HepG2 (cell line): Measurements from ENCODE around the gene CORO1C. TPM values are rescaled to one million over a fixed set of nuclear protein-coding genes. Genes with fewer than 3 reads are reported as not detected.

Experiments
- AFF4 ChIP-seq: sonication (generic); formaldehyde crosslinking; IDR thresholded peaks from 2 replicates; pipeline ENCODE4 v1.4.0; 2020; ENCODE audit warnings: missing genetic modification reagents
- AHDC1 ChIP-seq: sonication (generic); formaldehyde crosslinking; IDR thresholded peaks from 2 replicates; pipeline ENCODE4 v1.5.1; 2020; ENCODE audit warnings: mild to moderate bottlenecking, missing genetic modification reagents, borderline replicate concordance
- ERF ChIP-seq: IDR thresholded peaks from 2 replicates; pipeline ENCODE4 v1.6.1; 2018; ENCODE audit warnings: missing biosample characterization, missing genetic modification reagents
- KDM5A ChIP-seq: fragments of 200-600 bp; sonication (generic); IDR thresholded peaks from 2 replicates; pipeline ENCODE4 v1.7.0; 2018; ENCODE audit warnings: antibody characterized with exemption, mild to moderate bottlenecking, low read length, borderline replicate concordance
- NCOR1 ChIP-seq: fragments of 200-600 bp; sonication (generic); IDR thresholded peaks from 2 replicates; pipeline ENCODE4 v1.7.0; 2017; ENCODE audit warnings: antibody characterized with exemption, low read length, borderline replicate concordance
- SMYD3 ChIP-seq: sonication (generic); formaldehyde crosslinking; IDR thresholded peaks from 2 replicates; pipeline ENCODE4 v1.8.1; 2023; ENCODE audit warnings: mild to moderate bottlenecking, missing genetic modification reagents
- ZFP62 ChIP-seq: sonication (generic); formaldehyde crosslinking; IDR thresholded peaks from 2 replicates; pipeline ENCODE4 v1.4.0; 2020; ENCODE audit warnings: missing genetic modification reagents
- ZNF142 ChIP-seq: sonication (generic); formaldehyde crosslinking; IDR thresholded peaks from 2 replicates; pipeline ENCODE4 v1.4.0; 2020; ENCODE audit warnings: missing genetic modification reagents
- ZNF34 ChIP-seq: sonication (generic); formaldehyde crosslinking; IDR thresholded peaks from 2 replicates; pipeline ENCODE4 v1.4.0; 2020; ENCODE audit warnings: mild to moderate bottlenecking, missing genetic modification reagents, borderline replicate concordance
- ZNF619 ChIP-seq: sonication (generic); formaldehyde crosslinking; IDR thresholded peaks from 2 replicates; pipeline ENCODE4 v1.4.0; 2020; ENCODE audit warnings: mild to moderate bottlenecking, missing genetic modification reagents
- polyA plus RNA-seq, 8 experiments: library from polyadenylated mRNA; depleted of rRNA in 3 of 8; stranded (reverse) in 7 of 8; unstranded in 1 of 8; fragments of >200 nt; fragmentation: Illumina TruSeq in 4 of 8; extraction: Trizol in 4 of 8; gene quantifications; 2 replicates each; pipeline versions ENCODE4 v1.2.1 to v1.2.3, GENCODE V29; 2011 to 2016; ENCODE audit warnings: low read depth in 4 of 8, missing spikeins in 1 of 8, mixed read lengths in 1 of 8; ENCODE audit not compliant: insufficient read depth in 1 of 8
- total RNA-seq, 5 experiments: library from RNA; depleted of rRNA; stranded (reverse); fragments of >200 nt; fragmentation: Illumina TruSeq; extraction: Trizol; gene quantifications; 2 replicates each; pipeline ENCODE4 v1.2.3, GENCODE V29; 2016; ENCODE audit warnings: low read depth in 1 of 5

Gene CORO1C
- total and polyA plus RNA-seq, 2 of the 13 experiments (the other 11 are each of a cell fraction or from before 2014, with no cell fraction given), result 73.7 to 131 TPM

- TF ChIP-seq AHDC1 (CRISPR knock-in tag), result no peak
- TF ChIP-seq SMYD3 (CRISPR knock-in tag), result no peak
- no peak for TF ChIP-seq ZNF619
- no peak for TF ChIP-seq ZFP62
- no peak for TF ChIP-seq ZNF142 (CRISPR knock-in tag)
- TF ChIP-seq AFF4 (CRISPR knock-in tag), result no peak
- 0 out of 2 replicates have a peak, but pooled peaks have one; percentile 83 for TF ChIP-seq ERF
- no peak; the same call in 1 of the 2 replicates for TF ChIP-seq KDM5A
- TF ChIP-seq ZNF34 (CRISPR knock-in tag), result no peak
- peak; percentile 13; the same call in 1 of the 2 replicates for TF ChIP-seq NCOR1
These were observed at the start of gene CORO1C (continued) for GRCh38 chr12:108731105-108731865.
